HEK293T (cell line): ENCODE measurements around the gene LRRC3C.

Source experiments
- CTCF ChIA-PET: fragments of 350-600 bp; formaldehyde crosslinking; extraction: SDS; loops from one replicate; lab custom pipeline; 2021; ENCODE audit warnings: antibody characterized with exemption, inconsistent platforms; lab: Yijun Ruan, JAX
- POLR2A ChIA-PET: fragments of 350-600 bp; formaldehyde crosslinking; extraction: SDS; loops from one replicate; lab custom pipeline; 2020; ENCODE audit warnings: antibody characterized with exemption, inconsistent platforms; lab: Yijun Ruan, JAX
- DNase-seq: peaks from one replicate; pipeline ENCODE4 v3.0.0; 2012; ENCODE audit warnings: mixed read lengths; ENCODE audit errors: extremely low spot score
- ARNT ChIP-seq: fragments of 450-650 bp; IDR thresholded peaks from 2 replicates; pipeline ENCODE4 v1.6.1; 2017; ENCODE audit warnings: mild to moderate bottlenecking
- BHLHE40 ChIP-seq: fragments of 450-650 bp; IDR thresholded peaks from 2 replicates; pipeline ENCODE4 v1.6.1; 2016; ENCODE audit warnings: mild to moderate bottlenecking, moderate library complexity, borderline replicate concordance
- CTBP1 ChIP-seq: fragments of 450-650 bp; IDR thresholded peaks from 2 replicates; pipeline ENCODE4 v1.6.1; 2016; ENCODE audit warnings: borderline replicate concordance
- ELF4 ChIP-seq: fragments of 450-650 bp; IDR thresholded peaks from 2 replicates; pipeline ENCODE4 v1.6.1; 2017; ENCODE audit warnings: antibody characterized with exemption
- FOXA1 ChIP-seq: fragments of 450-650 bp; IDR thresholded peaks from 2 replicates; pipeline ENCODE4 v1.6.1; 2016; ENCODE audit warnings: mild to moderate bottlenecking
- FOXK2 ChIP-seq: fragments of 450-650 bp; IDR thresholded peaks from 2 replicates; pipeline ENCODE4 v1.6.1; 2016; ENCODE audit warnings: mild to moderate bottlenecking
- FOXM1 ChIP-seq: fragments of 450-650 bp; IDR thresholded peaks from 2 replicates; pipeline ENCODE4 v1.6.1; 2017; ENCODE audit warnings: mild to moderate bottlenecking, borderline replicate concordance
- HDGF ChIP-seq: fragments of 450-650 bp; IDR thresholded peaks from 2 replicates; pipeline ENCODE4 v1.6.1; 2017; ENCODE audit warnings: antibody characterized with exemption, borderline replicate concordance
- L3MBTL2 ChIP-seq: fragments of 450-650 bp; conservative IDR thresholded peaks from 2 replicates; pipeline ENCODE4 v1.6.1; 2016; ENCODE audit warnings: mild to moderate bottlenecking
- LEF1 ChIP-seq: fragments of 450-650 bp; IDR thresholded peaks from 2 replicates; pipeline ENCODE4 v1.6.1; 2017; ENCODE audit warnings: mild to moderate bottlenecking, borderline replicate concordance
- NFRKB ChIP-seq: fragments of 450-650 bp; IDR thresholded peaks from 2 replicates; pipeline ENCODE4 v1.6.1; 2016; ENCODE audit warnings: mild to moderate bottlenecking, moderate library complexity
- SP1 ChIP-seq: fragments of 450-650 bp; IDR thresholded peaks from 2 replicates; pipeline ENCODE4 v1.6.1; 2017
- SUZ12 ChIP-seq: fragments of 450-650 bp; IDR thresholded peaks from 2 replicates; pipeline ENCODE4 v1.6.1; 2016; ENCODE audit warnings: mild to moderate bottlenecking
- TARDBP ChIP-seq: fragments of 450-650 bp; IDR thresholded peaks from 2 replicates; pipeline ENCODE4 v1.6.1; 2016
- ZNF384 ChIP-seq: fragments of 450-650 bp; IDR thresholded peaks from 2 replicates; pipeline ENCODE4 v1.6.1; 2016
- TF ChIP-seq, protein P1 (sequence below): fragments of 450-650 bp; IDR thresholded peaks from 2 replicates; pipeline ENCODE4 v1.6.1; 2016

The LRRC3C gene

DNA sequence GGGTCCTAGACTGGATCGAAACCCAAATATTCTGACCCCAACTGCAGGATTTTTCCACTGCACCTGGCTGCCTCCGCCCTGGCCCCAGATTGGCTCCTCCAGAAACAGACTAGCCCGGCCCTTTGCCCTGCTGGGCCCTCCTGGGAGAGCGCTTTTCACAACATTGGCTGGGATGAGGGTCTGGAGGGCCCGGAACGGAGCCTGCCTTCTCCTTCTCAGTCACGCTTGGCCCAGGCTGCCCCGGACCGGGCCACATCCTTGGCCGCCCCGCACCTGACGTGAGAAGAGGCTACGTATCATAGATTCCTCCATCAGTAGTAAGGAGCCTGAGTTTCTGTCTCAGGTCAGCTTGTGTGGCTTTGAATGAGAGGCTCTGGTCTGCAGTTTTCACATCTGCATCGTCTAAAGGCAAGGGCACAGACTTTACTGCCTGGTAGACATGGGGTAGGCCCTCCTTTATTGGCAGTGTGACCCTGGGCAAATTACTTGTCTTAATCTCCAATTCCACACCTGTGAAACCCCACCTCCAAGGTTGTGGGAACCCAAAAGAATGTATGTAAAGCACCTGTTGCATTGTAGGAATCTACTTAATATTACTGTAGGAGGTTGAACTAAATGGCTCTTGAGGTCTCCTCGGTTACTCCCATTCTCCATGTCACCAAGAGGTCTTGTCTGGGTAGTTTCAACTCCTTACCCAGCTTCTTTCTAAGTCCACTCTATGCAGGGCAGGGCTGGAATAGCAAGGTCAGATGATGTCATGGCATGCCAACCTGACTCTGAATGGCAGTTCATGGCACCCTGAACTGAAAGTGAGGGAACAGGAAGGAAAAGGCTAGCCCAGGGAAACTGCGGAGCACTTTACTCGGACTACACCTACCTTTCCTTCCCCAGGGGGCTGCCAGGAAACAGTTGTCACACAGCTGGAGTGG is 661 bp downstream of the LRRC3C start:
- POLR2A ChIA-PET = interaction anchor here (0.9 to 1.5 kb wide), 6 partner anchors 11 to 291 kb away, joined by 3 to 6 read pairs (median 4); partner anchors contain the start of genes PGAP3, PSMD3 and WIPF2
- DNase-seq = peak; percentile 25
- TF ChIP-seq SUZ12 = no peak
- no peak for TF ChIP-seq LEF1
- TF ChIP-seq ARNT = no peak
- TF ChIP-seq FOXK2 = no peak
- no peak for TF ChIP-seq ZNF384
- no peak for TF ChIP-seq CTBP1
- no peak for TF ChIP-seq SP1
- no peak for TF ChIP-seq BHLHE40
- no peak for TF ChIP-seq HDGF
- TF ChIP-seq NFRKB = no peak
- no peak for TF ChIP-seq FOXM1
- TF ChIP-seq, protein P1, sequence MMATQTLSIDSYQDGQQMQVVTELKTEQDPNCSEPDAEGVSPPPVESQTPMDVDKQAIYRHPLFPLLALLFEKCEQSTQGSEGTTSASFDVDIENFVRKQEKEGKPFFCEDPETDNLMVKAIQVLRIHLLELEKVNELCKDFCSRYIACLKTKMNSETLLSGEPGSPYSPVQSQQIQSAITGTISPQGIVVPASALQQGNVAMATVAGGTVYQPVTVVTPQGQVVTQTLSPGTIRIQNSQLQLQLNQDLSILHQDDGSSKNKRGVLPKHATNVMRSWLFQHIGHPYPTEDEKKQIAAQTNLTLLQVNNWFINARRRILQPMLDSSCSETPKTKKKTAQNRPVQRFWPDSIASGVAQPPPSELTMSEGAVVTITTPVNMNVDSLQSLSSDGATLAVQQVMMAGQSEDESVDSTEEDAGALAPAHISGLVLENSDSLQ = no peak
- TF ChIP-seq TARDBP = no peak
- TF ChIP-seq L3MBTL2 = no peak
- no peak for TF ChIP-seq FOXA1
- CTCF ChIA-PET = interaction anchor here (0.9 kb wide), 1 partner anchor 11 kb away, joined by 3 read pairs; no protein-coding TSS in a partner anchor

DNA sequence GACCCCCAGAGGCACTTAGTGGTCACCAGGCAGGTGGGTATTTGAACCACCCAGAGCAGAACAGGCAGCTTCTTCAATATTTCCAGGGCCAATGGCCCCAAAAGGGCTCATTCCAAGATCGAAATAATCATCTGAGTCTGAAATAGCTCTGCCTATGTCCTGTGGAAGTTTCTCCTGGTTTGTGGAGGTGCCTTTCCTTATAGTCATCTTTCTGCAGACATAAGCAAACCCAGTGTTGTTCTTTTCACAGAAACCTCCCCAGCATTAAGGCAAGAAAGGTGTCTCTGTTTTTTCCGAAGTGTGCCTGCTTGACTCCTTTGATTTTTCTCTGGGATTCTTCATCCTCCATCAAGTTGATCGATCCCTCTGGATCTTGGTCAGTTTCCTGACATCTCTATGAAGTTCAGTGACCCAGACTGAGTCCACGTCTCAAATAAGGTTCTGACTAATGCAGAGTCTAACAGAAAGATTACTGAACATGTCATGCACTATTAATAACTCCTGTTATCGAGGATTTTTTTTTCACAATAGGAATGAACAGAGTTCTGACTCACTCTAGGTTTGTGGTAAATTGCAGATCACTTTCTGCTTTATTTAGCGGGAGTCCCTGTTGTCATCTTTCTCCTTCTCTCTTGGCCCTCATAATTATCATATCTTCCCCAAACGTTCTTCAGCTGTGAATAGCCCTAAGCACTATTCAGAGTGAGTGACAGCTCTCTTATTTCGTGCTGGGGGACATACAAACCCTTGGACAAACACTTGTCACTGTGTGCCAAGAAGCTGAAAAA is 1.5 kb downstream of the LRRC3C start:
- POLR2A ChIA-PET = interaction anchor here (0.9 kb wide), 1 partner anchor 51 kb away, joined by 3 read pairs; the partner anchor contains the start of gene PSMD3
- CTCF ChIA-PET = no interaction called here
- DNase-seq = no peak
- TF ChIP-seq FOXK2 = no peak
- TF ChIP-seq, protein P1 = peak; percentile 66

DNA sequence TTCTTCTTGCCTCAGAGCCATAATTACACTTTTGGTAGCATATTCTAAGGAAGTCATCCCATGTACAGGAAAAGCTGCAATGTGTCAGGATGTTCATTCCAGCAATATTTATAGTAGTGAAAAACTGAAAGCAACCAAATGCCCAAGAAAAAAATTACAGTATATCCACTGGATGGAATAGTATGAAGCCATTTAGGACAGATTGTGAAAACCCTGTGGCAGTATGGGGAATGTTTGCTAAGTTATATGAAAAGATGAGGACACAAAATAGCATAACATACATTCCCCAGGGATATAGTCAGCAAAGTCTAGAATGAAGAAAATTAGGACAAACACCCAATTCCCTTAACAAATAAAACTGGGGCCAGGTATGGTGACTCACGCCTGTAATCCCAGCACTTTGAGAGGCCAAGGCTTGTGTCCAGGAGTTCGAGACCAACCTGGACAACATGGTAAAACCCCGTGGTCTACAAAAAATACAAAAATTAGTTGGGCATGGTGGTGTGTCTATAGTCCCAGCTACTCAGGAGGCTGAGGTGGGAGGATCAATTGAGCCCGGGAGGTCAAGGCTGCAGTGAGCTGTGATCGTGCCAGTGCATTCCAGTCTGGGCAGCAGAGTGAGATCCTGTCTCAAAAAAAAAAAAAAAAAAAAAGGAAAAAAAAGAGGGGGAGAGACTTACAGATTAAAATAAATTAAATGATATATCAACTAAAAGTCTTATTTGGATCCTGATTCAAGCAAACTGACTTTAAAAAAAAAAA is 2.3 kb downstream of the LRRC3C start:
- CTCF ChIA-PET = no interaction called here
- no peak for TF ChIP-seq ELF4
- no peak for TF ChIP-seq FOXA1
- no peak for TF ChIP-seq SP1
- TF ChIP-seq NFRKB = no peak
- no peak for TF ChIP-seq ARNT
- TF ChIP-seq LEF1 = no peak
- no peak for TF ChIP-seq ZNF384
- no peak for TF ChIP-seq CTBP1
- no peak for TF ChIP-seq BHLHE40
- no peak for TF ChIP-seq HDGF
- no peak for TF ChIP-seq SUZ12
- TF ChIP-seq FOXM1 = no peak
- POLR2A ChIA-PET = no interaction called here
- no peak for DNase-seq

DNA sequence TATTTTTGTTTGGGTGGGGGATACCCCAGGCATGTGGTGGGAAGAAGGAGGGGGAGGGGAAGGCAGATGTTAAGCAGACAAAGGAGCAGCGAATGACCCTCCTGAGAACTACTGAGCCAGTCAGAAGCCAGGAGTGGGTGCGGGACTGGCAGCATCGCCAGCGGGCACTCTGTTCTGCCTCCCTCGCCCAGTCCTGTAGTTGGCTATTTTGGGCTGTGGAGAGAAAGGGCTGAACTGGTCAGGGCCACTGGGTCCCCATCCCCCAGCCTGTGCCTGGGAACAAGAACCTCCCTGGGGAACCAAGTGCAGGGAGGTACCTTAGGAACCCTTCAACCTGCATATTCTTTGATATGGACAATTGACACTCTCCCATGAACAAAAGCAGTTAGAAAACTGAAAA is 6.4 kb downstream of the LRRC3C start:
- DNase-seq = no peak
- TF ChIP-seq LEF1 = no peak
- TF ChIP-seq FOXK2 = no peak
- TF ChIP-seq TARDBP = no peak
- no peak for TF ChIP-seq BHLHE40
- no peak for TF ChIP-seq L3MBTL2
- TF ChIP-seq FOXA1 = no peak
- ChIA-PET POLR2A (interaction anchor here (1.3 kb wide), 1 partner anchor 47 kb away, joined by 3 read pairs; the partner anchor contains the start of gene PSMD3), CTCF (no interaction called here)

DNA sequence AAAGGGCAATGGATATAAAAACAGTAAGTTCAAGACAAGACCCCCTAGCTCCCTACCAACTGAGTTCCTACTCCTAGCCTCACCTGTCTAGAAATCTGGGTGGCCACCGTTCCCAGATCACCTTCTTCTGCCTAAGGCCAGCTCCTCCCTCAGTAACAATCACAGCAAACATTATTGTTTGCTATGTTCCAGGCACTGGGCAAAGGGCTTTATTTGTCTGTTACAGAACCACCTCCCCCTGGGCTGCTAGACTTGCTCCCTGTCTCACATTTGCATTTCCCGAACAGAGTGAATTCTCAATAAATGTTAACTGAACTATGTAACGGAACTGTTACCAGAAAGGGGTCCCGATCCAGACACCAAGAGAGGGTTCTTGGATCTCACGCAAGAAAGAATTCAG is 6.8 kb downstream of the LRRC3C start:
- DNase-seq = no peak
- ChIA-PET POLR2A (interaction anchor here (1.3 kb wide), 1 partner anchor 46 kb away, joined by 3 read pairs; the partner anchor contains the start of gene PSMD3), CTCF (no interaction called here)
- TF ChIP-seq ARNT = no peak
- no peak for TF ChIP-seq FOXM1
- no peak for TF ChIP-seq CTBP1
- TF ChIP-seq SUZ12 = no peak

DNA sequence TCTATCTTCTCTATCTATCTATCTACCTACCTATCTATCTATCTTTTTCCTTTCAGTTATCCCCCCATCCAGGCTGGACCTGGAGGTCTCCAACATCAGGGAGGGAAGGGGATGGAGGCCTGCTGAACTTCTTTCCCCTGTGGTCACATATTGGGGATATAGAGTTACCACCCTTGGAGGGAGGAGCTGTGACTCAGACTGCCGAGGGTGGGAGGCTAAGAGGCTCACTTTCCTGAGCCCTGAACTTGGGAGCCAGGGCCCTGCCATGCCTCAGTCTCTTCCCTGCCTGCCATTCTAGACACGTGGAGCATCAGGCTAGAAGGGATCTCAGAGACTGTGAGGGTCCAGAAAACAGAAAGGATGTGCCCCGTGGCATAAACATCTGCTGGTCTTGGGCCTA is 8.4 kb downstream of the LRRC3C start:
- POLR2A ChIA-PET = no interaction called here

More for the DNA sequence above, 8.4 kb downstream of the LRRC3C start:
- no peak for TF ChIP-seq TARDBP
- no peak for TF ChIP-seq FOXA1
- TF ChIP-seq SUZ12 = no peak
- TF ChIP-seq HDGF = no peak
- no peak for TF ChIP-seq ELF4
- TF ChIP-seq LEF1 = no peak
- TF ChIP-seq NFRKB = no peak
- TF ChIP-seq SP1 = no peak
- no peak for TF ChIP-seq ZNF384
- no peak for TF ChIP-seq BHLHE40
- TF ChIP-seq, protein P1 = no peak
- TF ChIP-seq CTBP1 = no peak
- no peak for TF ChIP-seq FOXM1
- TF ChIP-seq L3MBTL2 = no peak
- TF ChIP-seq FOXK2 = no peak
- TF ChIP-seq ARNT = no peak
- no peak for DNase-seq
- CTCF ChIA-PET = no interaction called here
